DOHH2 (cell line): ENCODE results near the gene APLP2.

Source experiments
- H3F3A ChIP-seq: fragments of 200-600 bp; sonication (generic), shearing (Covaris generic); 2 replicates; pipeline ENCODE4 v1.6.0; 2016; ENCODE audit warnings: antibody characterized with exemption, mild to moderate bottlenecking; ENCODE audit not compliant: control insufficient read depth, insufficient read depth
- H3K27ac ChIP-seq: fragments of 200-600 bp; sonication (generic); 2 replicates; pipeline ENCODE4 v1.5.1; 2014; ENCODE audit warnings: low read depth, mild to moderate bottlenecking, low read length, moderate library complexity
- H3K27me3 ChIP-seq: fragments of 200-600 bp; sonication (generic); 2 replicates; pipeline ENCODE4 v1.6.1; 2014; ENCODE audit warnings: mild to moderate bottlenecking, low read length, mixed read lengths; ENCODE audit not compliant: control insufficient read depth
- H3K36me3 ChIP-seq: fragments of 200-600 bp; sonication (generic); 2 replicates; pipeline ENCODE4 v1.6.1; 2014; ENCODE audit warnings: mild to moderate bottlenecking, low read length, moderate library complexity, mixed read lengths; ENCODE audit not compliant: control insufficient read depth
- H3K4me1 ChIP-seq: fragments of 200-600 bp; sonication (generic); 2 replicates; pipeline ENCODE4 v1.6.1; 2014; ENCODE audit warnings: mild to moderate bottlenecking, low read length, mixed read lengths; ENCODE audit not compliant: control insufficient read depth
- H3K4me2 ChIP-seq: fragments of 200-600 bp; sonication (generic); 2 replicates; pipeline ENCODE4 v1.6.0; 2014; ENCODE audit warnings: mild to moderate bottlenecking, low read length, moderate library complexity
- H3K4me3 ChIP-seq: fragments of 200-600 bp; sonication (generic); 2 replicates; pipeline ENCODE4 v1.5.1; 2014; ENCODE audit warnings: mild to moderate bottlenecking, low read length, mixed read lengths
- H3K79me2 ChIP-seq: fragments of 200-600 bp; sonication (generic); 2 replicates; pipeline ENCODE4 v1.6.1; 2014; ENCODE audit warnings: mild to moderate bottlenecking, low read length, mixed read lengths; ENCODE audit not compliant: control insufficient read depth
- H3K9me2 ChIP-seq: fragments of 200-600 bp; sonication (generic); replicated peaks from 2 replicates; pipeline ENCODE4 v1.6.1; 2014; ENCODE audit warnings: mild to moderate bottlenecking, low read length, mixed read lengths; ENCODE audit not compliant: control insufficient read depth
- H3K9me3 ChIP-seq: fragments of 200-600 bp; sonication (generic); 2 replicates; pipeline ENCODE4 v1.6.1; 2014; ENCODE audit warnings: antibody characterized with exemption, low read length, mixed read lengths; ENCODE audit not compliant: control insufficient read depth, insufficient read depth
- H4K20me1 ChIP-seq: fragments of 200-600 bp; sonication (generic); 2 replicates; pipeline ENCODE4 v1.6.0; 2014; ENCODE audit warnings: low read depth, mild to moderate bottlenecking, antibody characterized with exemption, low read length, moderate library complexity; ENCODE audit not compliant: control insufficient read depth, insufficient read depth
- EZH2phosphoT487 ChIP-seq: fragments of 200-600 bp; sonication (generic); IDR thresholded peaks from 2 replicates; pipeline ENCODE4 v1.6.1; 2017; ENCODE audit warnings: borderline replicate concordance, mild to moderate bottlenecking, antibody characterized with exemption, low read length, moderate library complexity, mixed read lengths
- TF ChIP-seq, protein P1 (sequence below): fragments of 200-600 bp; sonication (generic); IDR thresholded peaks from one replicate; pipeline ENCODE4 v1.5.1; 2014; ENCODE audit warnings: antibody characterized with exemption, mild to moderate bottlenecking, low read depth, low read length; ENCODE audit not compliant: poor library complexity, severe bottlenecking

The APLP2 gene

DNA sequence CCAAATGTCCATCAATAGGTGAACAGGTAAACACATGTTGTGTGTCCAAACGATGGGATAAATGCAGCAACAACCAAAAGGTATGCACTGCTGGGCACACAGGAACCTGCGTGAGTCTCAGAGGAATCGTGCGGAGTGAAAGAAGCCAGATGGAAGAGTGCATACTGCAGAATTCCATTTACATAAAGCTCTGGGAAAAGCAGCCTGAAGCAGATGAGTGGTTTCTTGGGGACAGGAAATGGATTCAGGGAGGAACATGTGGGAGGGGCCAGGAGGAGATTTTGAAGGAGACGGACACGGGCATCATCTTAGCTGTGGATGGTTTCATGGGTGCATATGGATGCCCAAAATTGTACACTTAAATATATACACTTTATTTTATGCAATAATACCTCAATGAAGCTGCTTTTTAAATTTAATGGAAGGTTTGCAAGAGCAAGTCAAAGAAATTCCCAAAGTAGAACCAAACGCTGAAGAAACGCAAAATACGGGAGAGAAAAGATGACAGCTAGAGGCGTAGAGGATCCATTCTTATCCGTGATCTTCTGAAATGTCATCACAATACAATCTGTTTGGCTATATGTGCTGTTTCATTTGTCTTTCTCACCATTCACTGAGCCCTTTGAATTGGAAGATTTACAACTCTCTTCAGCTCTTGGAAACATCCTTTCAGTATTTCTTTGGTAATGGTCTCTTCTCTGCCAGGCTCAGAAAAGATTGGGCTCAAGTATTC is 114.3 kb downstream of the APLP2 start:
- Histone ChIP-seq H3F3A (peaks cover 29% of the 10 kb centered on the region), H3K4me3 (no peak overlapping the region), H3K79me2 (peaks cover 97% of the 10 kb centered on the region), H3K27ac (0 out of 2 replicates have a peak overlapping the region, but pooled peaks have one; percentile 5), H3K9me2 (no peaks in the 10 kb centered on the region), H4K20me1 (peaks cover 7% of the 10 kb centered on the region; the same call in 1 of the 2 replicates), H3K36me3 (peaks cover 70% of the 10 kb centered on the region), H3K4me1 (peaks cover 81% of the 10 kb centered on the region), H3K27me3 (no peaks in the 10 kb centered on the region), H3K9me3 (no peaks in the 10 kb centered on the region), H3K4me2 (no peak overlapping the region)
- no peak for TF ChIP-seq EZH2phosphoT487
- TF ChIP-seq, protein P1, sequence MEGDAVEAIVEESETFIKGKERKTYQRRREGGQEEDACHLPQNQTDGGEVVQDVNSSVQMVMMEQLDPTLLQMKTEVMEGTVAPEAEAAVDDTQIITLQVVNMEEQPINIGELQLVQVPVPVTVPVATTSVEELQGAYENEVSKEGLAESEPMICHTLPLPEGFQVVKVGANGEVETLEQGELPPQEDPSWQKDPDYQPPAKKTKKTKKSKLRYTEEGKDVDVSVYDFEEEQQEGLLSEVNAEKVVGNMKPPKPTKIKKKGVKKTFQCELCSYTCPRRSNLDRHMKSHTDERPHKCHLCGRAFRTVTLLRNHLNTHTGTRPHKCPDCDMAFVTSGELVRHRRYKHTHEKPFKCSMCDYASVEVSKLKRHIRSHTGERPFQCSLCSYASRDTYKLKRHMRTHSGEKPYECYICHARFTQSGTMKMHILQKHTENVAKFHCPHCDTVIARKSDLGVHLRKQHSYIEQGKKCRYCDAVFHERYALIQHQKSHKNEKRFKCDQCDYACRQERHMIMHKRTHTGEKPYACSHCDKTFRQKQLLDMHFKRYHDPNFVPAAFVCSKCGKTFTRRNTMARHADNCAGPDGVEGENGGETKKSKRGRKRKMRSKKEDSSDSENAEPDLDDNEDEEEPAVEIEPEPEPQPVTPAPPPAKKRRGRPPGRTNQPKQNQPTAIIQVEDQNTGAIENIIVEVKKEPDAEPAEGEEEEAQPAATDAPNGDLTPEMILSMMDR = no peak

- Histone ChIP-seq H3K4me2 (no peak overlapping the region), H3K4me1 (peaks cover 50% of the 10 kb centered on the region), H3K27ac (no peak overlapping the region), H3F3A (peaks cover 1% of the 10 kb centered on the region), H3K4me3 (no peak overlapping the region), H3K36me3 (peaks cover 79% of the 10 kb centered on the region), H3K9me3 (no peaks in the 10 kb centered on the region), H4K20me1 (peaks cover 7% of the 10 kb centered on the region; the same call in 1 of the 2 replicates), H3K9me2 (no peaks in the 10 kb centered on the region), H3K27me3 (no peaks in the 10 kb centered on the region), H3K79me2 (peaks cover 80% of the 10 kb centered on the region)
- no peak for TF ChIP-seq EZH2phosphoT487
- TF ChIP-seq, protein P1 = no peak
These were observed 117.4 kb downstream of the APLP2 start for GRCh38 chr11:130187096-130187495.

- no peak for TF ChIP-seq EZH2phosphoT487
- TF ChIP-seq, protein P1 = no peak
- Histone ChIP-seq H3K27ac (no peak overlapping the region), H3K79me2 (peaks cover 71% of the 10 kb centered on the region)
These were observed 118.4 kb downstream of the APLP2 start for GRCh38 chr11:130188047-130188446.

More at GRCh38 chr11:130188047-130188446, 118.4 kb downstream of the APLP2 start:
- H3K4me2 ChIP-seq = no peak overlapping the region
- no peaks in the 10 kb centered on the region for H3F3A ChIP-seq
- H3K4me1 ChIP-seq = peaks cover 41% of the 10 kb centered on the region
- H3K27me3 ChIP-seq = no peaks in the 10 kb centered on the region
- no peak overlapping the region for H3K4me3 ChIP-seq
- peaks cover 7% of the 10 kb centered on the region; the same call in 1 of the 2 replicates for H4K20me1 ChIP-seq
- peaks cover 86% of the 10 kb centered on the region for H3K36me3 ChIP-seq
- no peaks in the 10 kb centered on the region for H3K9me2 ChIP-seq
- H3K9me3 ChIP-seq = no peaks in the 10 kb centered on the region
